HG02678 (cell line): ENCODE results near the gene LITAF.

Source experiments
- ATAC-seq: cut with Tn5 transposase; IDR thresholded peaks from one replicate; pipeline ENCODE4 v1.9.1; 2021; ENCODE audit warnings: mild to moderate bottlenecking, moderate library complexity; ENCODE audit not compliant: unreplicated experiment

The LITAF gene

GRCh38 chr16:11586856-11587642 lies at the start of gene LITAF:
Gene LITAF (minus strand): TSS chr16:11586919. CDS start chr16:11556730, 30,189 bp downstream.
- ATAC-seq: peak; percentile 48

DNA sequence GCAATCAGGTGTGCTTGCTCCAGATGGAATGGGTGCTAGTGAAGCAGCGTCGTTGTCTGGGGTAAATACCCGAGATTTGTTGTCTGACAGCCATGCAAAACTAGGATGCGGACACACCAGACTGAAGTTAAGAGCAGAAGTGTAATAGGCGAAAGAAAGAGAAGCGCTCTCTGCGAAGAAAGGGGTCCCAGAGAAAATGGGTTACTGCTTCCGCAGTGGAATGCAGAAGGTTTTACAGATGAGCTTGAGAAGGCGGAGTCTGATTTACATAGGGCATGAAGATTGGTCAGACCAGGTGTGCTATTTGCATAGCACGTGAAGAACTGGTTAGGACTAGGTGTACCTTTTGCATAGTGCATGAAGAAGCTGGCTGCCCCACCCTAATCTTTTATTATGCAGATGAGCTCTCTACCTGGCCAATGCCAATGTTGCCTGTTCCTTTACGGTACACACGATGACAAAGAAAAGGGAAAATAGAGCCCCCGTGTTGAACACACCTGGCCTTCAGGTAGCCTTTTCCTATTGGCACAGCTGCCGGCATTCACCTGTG lies 49.5 kb upstream of the LITAF start:
- no peak for ATAC-seq

DNA sequence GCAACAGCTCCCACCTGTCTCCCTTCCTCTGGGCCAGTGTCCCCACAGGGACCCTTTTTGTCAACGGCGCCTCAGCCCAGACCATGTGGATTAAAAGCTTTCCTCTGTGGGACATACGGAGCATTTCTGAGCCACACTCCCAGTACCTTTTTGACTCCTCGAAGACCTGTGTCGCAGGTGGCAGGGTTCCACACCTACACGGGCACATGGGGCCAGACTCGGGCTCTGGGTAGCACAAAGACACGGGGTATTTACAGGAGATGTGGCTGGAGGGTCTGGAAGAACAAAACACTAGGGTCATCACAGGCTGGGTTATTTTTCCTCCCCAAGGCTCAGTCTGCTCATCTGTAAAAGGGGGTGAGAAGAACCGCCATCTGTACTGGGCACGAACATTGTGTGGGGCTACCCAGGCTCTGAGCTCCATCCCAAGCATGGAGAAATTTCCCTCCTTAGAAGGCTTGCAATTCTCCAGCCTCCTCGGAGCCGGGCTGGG lies 49.0 kb upstream of the LITAF start:
- ATAC-seq: no peak

GRCh38 chr16:11635113-11635652 lies 48.5 kb upstream of the LITAF start:
- no peak for ATAC-seq

DNA sequence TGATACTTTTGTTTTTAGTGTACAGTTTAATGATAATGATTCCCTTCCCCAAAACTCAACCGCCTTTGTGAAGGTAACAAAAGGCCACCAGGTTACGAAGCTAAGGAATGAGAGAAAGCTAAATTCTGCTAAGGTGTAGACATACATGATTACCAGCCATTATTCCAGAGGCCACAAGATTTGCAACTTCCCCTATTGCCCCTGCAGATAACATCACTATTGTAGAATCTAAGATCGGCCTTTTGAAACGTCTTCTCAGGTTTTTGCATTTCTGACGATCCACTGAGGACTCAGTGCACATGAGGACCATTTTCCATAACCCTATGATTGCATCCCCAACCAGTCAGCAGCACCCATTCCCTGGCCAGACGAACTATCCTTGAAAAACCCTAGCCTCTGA lies 47.6 kb upstream of the LITAF start:
- ATAC-seq: no peak

DNA sequence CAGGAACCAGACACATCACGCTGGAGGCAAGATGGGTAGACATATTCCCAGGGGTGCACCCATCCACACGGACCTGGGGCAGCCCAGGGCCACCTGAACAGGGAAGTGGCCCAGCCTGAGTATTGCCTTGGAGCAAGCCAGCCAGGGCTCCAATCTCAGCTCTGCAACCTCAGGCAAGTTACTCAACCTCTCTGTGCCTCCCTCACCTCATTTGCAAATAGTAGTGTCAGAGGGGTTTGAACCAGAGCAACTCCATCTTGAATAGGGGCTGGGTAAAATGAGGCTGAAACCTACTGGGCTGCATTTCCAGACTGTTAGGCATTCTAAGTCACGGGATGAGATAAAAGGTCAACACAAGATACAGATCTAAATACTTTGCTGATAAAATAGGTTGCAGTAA lies 46.4 kb upstream of the LITAF start:
- no peak for ATAC-seq

DNA sequence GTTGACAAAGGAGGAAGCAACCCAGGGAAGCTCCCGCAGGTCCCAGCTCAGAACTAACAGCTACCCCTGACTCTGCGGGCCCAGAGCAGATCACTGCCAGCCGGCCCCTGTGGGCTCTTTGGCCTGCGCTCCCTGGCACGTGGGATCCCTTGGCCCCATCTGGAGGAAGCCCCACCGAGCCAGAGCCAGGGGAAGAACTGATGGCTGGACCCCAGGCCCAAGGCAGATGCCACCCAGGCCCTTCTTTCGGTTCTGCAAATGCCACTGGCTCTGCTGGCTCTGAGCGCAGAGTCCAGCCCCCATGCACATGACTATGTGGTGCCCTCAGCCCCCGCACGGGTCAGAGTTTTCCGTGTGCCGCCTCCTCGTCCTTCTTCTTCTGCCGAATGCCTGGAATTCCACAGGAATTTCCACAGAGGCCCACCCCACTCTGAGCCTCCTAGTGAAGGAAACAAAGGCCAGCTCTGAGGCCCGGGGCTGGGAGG lies 45.8 kb upstream of the LITAF start:
- ATAC-seq: no peak

GRCh38 chr16:11631214-11631613 lies 44.5 kb upstream of the LITAF start:
- no peak for ATAC-seq

- ATAC-seq: no peak
Observed at GRCh38 chr16:11630768-11631056, 44.0 kb upstream of the LITAF start.

DNA sequence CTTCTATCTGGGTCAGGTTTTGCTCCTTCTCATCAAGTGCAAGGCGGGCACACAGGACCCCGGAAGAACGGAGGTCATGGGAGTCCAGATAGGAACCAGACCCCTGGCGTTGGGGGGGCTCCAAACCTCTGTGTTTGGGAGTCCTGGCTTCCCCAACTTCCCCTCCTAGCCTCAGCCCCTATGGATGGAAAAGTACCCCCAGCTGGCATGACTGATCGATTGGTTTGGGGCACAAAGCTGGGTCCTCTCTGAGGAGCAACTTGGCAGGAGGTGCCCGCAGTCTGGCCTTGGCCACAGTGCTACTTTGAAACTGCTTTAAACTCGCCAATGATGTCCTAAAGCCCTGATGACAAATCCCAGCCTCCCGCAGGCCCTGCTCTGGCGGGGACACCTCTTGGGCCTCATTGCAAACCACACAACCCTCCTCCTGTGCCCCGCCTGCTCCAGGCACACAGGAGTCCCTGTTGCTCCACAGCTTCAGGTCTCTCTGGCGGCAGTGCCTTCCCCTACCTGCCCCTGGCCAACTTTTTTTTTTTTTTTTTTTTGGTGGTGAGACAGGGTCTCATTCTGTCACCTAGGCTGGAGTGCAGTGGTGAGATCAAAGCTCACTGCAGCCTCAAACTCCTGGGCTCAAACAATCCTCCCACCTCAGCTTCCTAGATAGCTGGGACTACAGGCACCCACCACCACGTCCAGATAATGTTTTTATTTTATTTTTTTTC lies 43.5 kb upstream of the LITAF start:
- no peak for ATAC-seq

DNA sequence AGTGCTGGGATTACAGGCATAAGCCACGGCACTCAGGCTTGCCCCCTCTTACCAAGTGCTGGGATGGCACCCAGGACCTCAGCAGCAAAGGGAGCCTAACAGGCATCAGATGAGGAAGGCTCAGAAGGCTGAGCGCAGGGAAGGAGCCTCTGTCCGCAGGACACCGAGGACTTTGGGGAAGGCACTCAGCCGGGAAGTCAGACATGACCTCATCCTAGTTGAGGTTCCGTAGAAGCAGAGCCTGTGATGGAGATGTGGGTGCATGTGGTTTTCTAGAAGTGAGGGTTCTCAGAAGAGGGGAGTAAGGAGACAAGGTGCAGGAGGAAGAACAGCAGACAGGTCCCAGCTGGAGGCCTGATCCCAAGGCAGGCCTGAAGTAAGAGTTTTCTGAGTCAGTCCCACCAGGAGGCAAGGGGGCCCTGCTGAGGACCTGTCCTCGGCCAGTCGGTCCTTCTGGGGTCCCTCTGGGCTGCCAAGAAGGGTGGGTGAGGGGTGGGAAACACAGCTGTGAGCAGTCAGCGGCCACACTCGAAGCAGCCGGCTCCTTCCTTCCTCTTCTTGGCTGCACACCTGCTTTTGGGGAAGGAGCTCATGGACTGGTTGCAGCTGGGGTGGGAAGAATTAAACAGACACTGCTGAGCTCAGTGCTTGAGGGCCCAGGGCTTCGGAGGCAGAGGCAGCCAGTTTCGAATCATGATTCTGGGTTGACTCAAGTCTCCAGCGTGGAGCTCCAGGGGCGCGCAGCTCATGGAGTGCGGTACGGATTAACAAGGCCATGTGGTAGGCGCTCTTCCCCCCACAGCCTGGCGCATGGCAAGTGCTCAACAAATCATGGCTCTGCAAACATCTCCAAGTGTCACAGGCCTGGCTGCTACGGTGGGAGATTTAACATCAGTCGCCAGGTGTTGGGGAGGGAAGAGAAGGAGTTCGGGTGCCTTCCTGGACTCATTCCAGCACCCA lies 42.6 kb upstream of the LITAF start:
- no peak for ATAC-seq

GRCh38 chr16:11627822-11628457 lies 41.2 kb upstream of the LITAF start:
- no peak for ATAC-seq

GRCh38 chr16:11627292-11627663 lies 40.6 kb upstream of the LITAF start:
- no peak for ATAC-seq

DNA sequence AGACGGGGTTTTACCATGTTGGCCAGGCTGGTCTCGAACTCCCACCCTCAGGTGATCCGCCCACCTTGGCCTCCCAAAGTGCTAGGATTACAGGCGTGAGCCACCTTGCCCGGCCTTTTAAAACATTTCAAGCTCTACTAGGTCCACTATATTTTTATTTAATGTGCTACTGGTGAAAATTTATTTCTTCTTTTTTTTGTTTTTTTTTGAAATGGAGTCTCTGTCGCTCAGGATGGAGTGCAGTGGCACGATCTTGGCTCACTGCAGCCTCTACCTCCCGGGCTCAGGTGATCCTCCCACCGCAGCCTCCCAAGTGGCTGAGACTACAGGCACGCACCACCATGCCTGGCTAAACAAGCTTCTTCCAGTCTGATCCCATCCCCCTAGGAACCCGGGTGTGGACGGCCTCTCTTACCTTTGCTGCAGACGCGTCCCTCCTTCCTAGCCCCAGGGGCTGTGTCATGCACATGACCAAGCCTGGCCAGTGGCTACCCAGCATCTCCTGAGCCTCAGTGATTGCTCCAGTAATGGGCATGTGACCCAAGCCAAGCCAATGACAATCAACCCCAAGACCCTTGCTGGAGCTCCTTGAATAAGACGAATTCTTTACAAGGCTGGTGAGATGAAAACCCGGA lies 40.1 kb upstream of the LITAF start:
- no peak for ATAC-seq

DNA sequence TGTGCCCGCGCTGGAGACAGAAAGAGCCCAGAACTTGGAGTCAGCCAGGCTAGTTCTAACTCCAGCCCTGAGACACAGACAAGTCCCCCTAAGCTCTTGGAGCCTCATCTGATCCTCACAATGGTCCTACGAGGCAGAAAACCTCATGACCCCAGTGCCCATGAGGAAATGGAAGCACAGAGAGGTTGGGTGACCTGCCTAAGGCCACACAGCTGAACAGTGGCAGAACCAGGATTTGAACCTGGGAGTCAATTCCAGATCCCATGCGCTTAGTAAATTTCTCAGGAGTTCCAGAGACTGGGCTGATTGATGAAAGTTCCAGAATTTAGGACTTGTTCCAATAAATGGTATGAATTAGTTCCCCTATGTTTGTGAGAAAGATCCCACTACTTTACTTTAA lies 39.0 kb upstream of the LITAF start:
- ATAC-seq: no peak

- ATAC-seq: no peak
Observed at GRCh38 chr16:11624636-11625607, 38.2 kb upstream of the LITAF start.

DNA sequence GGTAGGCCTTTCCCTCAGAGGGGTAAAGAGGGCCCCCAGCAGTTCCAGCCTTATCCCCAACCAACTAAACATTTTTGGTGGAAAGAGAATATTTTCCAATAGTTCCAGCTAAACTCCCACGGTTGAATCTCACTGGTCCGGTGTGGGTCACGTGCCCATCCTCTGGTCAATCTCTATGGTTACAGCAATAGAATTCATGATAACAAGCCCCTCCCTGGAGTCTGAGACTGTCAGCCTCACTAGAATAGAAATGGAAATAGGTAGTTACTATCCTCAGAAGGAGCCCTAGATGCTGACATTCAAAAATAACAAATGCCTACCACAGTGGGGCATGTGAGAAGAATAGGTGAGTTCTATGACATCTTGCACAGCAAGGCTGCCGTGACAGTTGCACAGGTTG lies 37.5 kb upstream of the LITAF start:
- ATAC-seq: no peak

DNA sequence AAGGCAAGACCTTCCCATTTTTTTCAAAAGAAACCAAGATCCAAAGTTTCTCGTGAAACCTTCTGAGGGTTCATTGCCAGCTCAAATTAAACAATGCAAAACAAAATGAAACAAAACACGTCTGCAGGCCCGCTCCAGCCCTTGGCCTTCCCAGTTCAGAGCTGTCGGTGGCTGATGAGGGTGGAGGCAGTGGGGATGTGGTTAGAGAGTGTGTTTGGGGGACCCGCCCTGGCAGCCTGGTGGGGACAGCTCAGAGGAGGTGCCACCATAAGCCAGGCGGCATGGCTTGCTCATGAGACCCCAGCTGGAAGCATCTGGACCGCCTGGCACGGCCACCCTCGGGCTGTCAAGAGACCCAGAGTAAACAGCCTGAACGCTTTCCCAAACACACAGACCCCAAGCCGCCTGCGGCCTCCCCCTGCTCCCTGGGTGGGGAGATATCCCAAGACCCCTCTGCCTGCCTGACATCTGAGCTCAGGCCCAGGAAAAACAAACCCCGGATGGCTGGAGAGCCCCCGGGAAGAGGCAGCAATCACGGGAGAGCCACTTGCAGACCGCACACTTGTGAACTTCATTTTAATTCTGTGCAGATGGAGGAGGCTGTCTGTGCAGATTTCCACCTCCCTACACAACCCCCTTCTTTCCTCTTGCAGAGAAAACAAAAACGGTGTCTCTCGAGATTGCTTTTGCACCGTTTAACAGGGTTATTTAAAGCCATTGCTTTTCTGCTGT lies 35.4 kb upstream of the LITAF start:
- ATAC-seq: no peak
